Activated CD4-positive, alpha-beta T cell treated with anti-CD3 and anti-CD28 coated beads for 24 hours (primary cell): ENCODE data around the gene PPM1F.

Source experiments
- DNase-seq, 2 donors: peaks; one replicate each; pipeline ENCODE4 v3.0.0-alpha.2; 2020; ENCODE audit warnings: low read depth in 2 of 2

The PPM1F gene

GRCh38 chr22:21961127-21961867 is 8.6 kb upstream of the PPM1F start:
- no peak for DNase-seq

- no peak for DNase-seq
Measured at GRCh38 chr22:21960200-21961126, 7.8 kb upstream of the PPM1F start.

GRCh38 chr22:21959274-21960074 is 6.8 kb upstream of the PPM1F start:
- no peak for DNase-seq

GRCh38 chr22:21958360-21959273 is 6.0 kb upstream of the PPM1F start:
- DNase-seq = no peak

DNA sequence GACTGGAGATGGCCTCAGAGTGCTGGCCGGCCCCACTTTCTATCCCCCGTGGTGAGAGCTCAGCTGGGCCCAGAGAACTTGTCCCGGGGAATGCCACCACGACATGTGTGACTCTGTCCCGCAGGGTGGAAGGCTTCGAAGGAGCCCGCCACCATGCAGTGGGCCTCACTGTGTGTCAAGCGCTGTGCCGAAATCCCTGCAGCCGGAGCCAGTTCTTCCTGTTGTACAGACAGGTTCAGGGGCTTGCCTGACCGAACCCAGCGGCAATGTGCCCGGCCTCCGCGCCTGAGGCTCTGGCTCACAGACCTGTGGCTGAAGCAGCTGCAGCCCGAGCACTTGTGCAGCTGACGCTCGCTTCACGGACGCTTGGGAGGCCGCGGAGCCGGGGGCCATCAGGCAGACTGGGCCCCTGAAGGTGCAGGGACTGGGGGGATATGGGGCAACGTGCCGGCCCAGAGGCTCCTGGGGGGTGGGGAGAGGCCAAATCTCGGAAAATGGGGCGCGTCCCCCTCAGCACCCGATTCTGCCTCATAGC is 650 bp downstream of the PPM1F start:
- peak in 1 of 2 donors; percentile 10 for DNase-seq

GRCh38 chr22:21951062-21951461 is 1.6 kb downstream of the PPM1F start:
- no peak for DNase-seq

DNA sequence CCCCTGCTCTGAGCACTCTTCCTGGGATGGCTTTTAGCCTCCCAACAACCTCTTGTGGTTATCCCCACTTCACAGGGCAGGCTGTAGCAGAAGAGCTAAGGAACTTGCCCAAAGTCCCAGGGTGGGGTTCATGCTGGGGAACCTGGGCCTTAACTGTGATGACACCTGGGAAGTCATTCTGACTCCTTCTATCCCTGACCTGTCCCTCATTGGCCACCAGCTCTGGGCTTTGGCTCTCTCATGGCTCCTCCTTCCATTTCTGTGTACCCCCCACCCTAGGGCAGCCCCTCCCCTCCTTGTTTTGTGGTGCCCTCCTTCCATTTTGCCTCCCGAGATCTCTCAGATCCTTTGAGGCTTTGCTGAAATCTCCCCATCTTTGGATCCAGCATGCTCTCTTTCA is 2.7 kb downstream of the PPM1F start:
- no peak for DNase-seq

DNA sequence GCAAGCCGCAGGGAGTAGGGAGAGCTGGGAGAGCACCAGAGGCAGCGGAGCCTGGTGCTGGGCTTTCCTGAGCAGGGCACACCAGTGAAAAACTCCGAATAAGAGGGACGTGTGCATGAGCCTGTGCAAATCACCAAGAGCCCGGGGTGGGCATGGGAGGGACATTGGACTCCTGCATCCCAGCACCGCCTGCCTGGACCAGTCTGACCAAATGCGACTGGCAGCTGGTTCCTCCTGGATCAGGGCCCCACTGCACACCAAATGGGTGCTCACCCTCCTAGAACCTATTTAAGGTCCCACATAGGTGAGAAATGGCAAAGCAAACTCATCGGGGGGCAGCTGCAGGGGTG is 3.1 kb downstream of the PPM1F start:
- no peak for DNase-seq

- no peak for DNase-seq
Measured at GRCh38 chr22:21948824-21949568, 3.7 kb downstream of the PPM1F start.

DNA sequence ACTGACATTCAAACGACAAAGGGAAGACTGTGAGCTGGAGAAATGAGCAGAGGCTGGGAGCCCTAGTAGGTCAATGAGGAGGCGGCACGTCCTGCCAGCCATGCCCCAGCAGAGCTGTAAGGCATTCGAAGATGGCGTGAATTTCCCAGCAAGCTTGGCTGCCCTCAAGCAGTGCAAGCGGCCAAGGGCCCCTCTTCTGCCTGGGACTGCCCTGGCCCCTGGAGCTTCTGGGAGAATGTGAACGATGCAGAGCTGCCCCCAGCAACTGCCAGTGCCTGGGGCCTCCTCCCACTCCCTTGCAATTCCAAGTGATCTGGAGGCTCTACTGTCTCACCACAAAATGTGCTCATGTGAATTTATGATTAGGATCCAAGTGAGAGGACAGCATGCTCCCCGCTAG is 4.3 kb downstream of the PPM1F start:
- DNase-seq = no peak

- no peak for DNase-seq
Measured at GRCh38 chr22:21947040-21948014, 5.3 kb downstream of the PPM1F start.

DNA sequence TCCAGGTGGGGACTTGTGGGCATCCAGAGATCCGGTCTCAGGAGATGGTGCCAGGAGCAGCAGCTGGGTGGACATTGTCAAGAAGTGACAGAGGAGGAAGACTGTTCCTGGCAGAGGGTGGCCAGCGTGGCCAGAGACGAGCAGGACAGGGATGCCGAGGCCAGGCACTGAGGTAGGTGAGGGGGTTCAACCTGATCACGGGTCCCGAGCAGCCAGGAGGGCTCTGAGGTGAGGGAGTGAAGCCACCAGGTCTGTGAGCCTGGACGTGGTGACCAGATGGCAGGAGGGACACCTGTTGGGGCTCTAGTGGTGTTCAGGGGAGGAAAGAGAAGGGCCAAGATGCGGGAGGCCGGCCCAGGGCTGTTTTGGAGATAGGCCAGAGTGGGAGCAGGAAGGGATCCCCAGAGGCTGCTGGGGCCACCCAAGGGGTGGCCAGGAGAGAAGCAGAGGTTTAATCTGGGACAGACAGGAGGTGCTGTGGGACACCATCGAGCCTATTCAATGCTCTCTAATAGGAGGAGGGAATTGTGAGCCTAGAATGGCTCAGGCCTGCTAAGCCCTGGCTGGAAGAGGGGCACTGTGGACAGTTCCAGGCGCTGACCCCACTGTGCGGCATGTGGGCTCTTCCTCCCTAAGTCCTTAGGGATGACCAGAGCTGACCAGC is 6.3 kb downstream of the PPM1F start:
- DNase-seq = no peak

- DNase-seq = no peak
Measured at GRCh38 chr22:21945453-21946261, 7.0 kb downstream of the PPM1F start.

DNA sequence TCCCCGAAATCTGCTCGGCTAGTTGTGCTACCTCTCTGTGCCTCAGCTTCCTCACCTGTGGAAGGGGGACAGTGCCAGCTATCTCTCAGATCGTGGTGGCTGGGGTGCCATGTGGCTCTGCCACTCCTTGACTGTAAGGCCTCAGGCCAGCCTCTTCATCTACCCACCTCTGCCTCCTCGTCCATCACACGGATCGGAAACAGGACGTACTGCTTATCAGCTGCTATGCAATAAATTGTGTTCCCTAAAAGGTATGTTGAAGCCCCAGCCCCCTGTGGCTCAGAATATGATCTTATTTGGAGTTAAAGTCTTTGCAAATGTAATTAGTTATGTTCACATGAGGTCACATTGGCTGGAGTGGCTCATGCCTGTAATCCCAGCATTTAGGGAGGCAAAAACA is 7.8 kb downstream of the PPM1F start:
- DNase-seq = no peak

- DNase-seq = no peak
Measured at GRCh38 chr22:21943571-21944448, 8.8 kb downstream of the PPM1F start.
